Smooth muscle cell (in vitro differentiated cells): ENCODE data around the gene TMEM164. TPM values are rescaled to one million over a fixed set of nuclear protein-coding genes. Genes with fewer than 3 reads are reported as not detected.

Experiments used
- DNase-seq: peaks from one replicate; lab custom pipeline; 2025; ENCODE audit not compliant: unreplicated experiment; lab: John Stamatoyannopoulos, UW
- H2AFZ ChIP-seq: fragments of 200-600 bp; sonication (generic); 2 replicates; pipeline ENCODE4 v1.6.0; 2016; ENCODE audit warnings: antibody characterized with exemption, low read depth, mild to moderate bottlenecking
- H3F3A ChIP-seq: fragments of 200-600 bp; sonication (generic); 2 replicates; pipeline ENCODE4 v1.6.0; 2017; ENCODE audit warnings: antibody characterized with exemption, low read depth
- H3K27ac ChIP-seq: fragments of 200-600 bp; sonication (generic); 2 replicates; pipeline ENCODE4 v1.5.1; 2016; ENCODE audit warnings: low read depth, mild to moderate bottlenecking
- H3K27me3 ChIP-seq: fragments of 200-600 bp; sonication (generic); 2 replicates; pipeline ENCODE4 v1.6.1; 2016; ENCODE audit warnings: low read depth, mild to moderate bottlenecking
- H3K36me3 ChIP-seq: fragments of 200-600 bp; sonication (generic); 2 replicates; pipeline ENCODE4 v1.5.1; 2016; ENCODE audit warnings: low read depth
- H3K4me1 ChIP-seq: fragments of 200-600 bp; sonication (generic); 2 replicates; pipeline ENCODE4 v1.5.1; 2016; ENCODE audit warnings: low read depth
- H3K4me2 ChIP-seq: fragments of 200-600 bp; sonication (generic); 2 replicates; pipeline ENCODE4 v1.6.0; 2016; ENCODE audit warnings: mild to moderate bottlenecking
- H3K4me3 ChIP-seq: fragments of 200-600 bp; sonication (generic); 2 replicates; pipeline ENCODE4 v1.5.1; 2016; ENCODE audit warnings: mild to moderate bottlenecking
- H3K79me2 ChIP-seq: fragments of 200-600 bp; sonication (generic); 2 replicates; pipeline ENCODE4 v1.6.0; 2016; ENCODE audit warnings: low read depth, mild to moderate bottlenecking
- H3K9ac ChIP-seq: fragments of 200-600 bp; sonication (generic); 2 replicates; pipeline ENCODE4 v1.6.0; 2016; ENCODE audit warnings: low read depth
- H3K9me3 ChIP-seq: fragments of 200-600 bp; sonication (generic); replicated peaks from 2 replicates; pipeline ENCODE4 v1.5.1; 2016; ENCODE audit warnings: low read depth
- H4K20me1 ChIP-seq: fragments of 200-600 bp; sonication (generic); 2 replicates; pipeline ENCODE4 v1.6.0; 2016; ENCODE audit warnings: low read depth
- WGBS: methylation state at CpG from one replicate; pipeline ENCODE4 v1.1.7; 2016; ENCODE audit warnings: low lambda C conversion rate; 5-methylcytosine and 5-hydroxymethylcytosine counted together
- polyA plus RNA-seq: library from polyadenylated mRNA; unstranded; fragments of >200 nt; fragmentation: Nextera tagmentation; extraction: Ambion mirVana; gene quantifications from 2 replicates; pipeline ENCODE4 v1.2.1, GENCODE V29; 2016
- total RNA-seq: library from RNA; depleted of rRNA; stranded (reverse); fragments of >200 nt; gene quantifications from 2 replicates; pipeline ENCODE4 v1.2.3, GENCODE V29; 2014
- TF ChIP-seq, protein P1 (sequence below): fragments of 200-600 bp; sonication (generic); IDR thresholded peaks from 2 replicates; pipeline ENCODE4 v1.5.1; 2017; ENCODE audit warnings: borderline replicate concordance, mild to moderate bottlenecking, antibody characterized with exemption; ENCODE audit not compliant: insufficient read depth, poor library complexity, severe bottlenecking

The TMEM164 gene
- total and polyA plus RNA-seq, 2 experiments from 2014 or later = 1.5 to 8.9 TPM

DNA sequence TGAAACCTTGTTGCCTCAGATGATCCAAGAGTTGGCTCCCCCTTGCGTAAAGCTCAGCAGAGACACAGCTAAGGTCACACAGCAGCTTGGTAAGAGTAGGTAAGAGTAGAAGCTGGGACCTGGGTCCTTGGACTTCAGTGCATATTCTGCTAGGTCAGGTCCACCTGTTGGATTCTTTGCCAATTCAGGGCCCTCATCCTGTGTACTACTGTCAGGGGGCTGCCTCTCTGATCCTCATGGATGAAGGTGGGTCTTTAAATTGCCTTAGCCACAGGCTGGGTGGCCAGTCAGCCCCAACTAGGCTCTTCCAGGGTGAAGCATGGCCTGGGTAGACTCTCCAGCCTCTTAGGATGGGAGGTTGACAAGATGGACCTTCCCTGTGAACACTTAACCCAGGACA, 159.2 kb downstream of the TMEM164 start:
- Histone ChIP-seq H3F3A (no peaks in the 10 kb centered on the region), H3K4me2 (no peak overlapping the region), H3K9ac (no peak overlapping the region), H3K27me3 (no peaks in the 10 kb centered on the region), H2AFZ (no peak overlapping the region), H3K9me3 (no peaks in the 10 kb centered on the region), H4K20me1 (no peaks in the 10 kb centered on the region), H3K36me3 (no peaks in the 10 kb centered on the region), H3K27ac (no peak overlapping the region), H3K4me1 (no peaks in the 10 kb centered on the region), H3K4me3 (no peak overlapping the region), H3K79me2 (no peaks in the 10 kb centered on the region)
- no peak for DNase-seq
- 81% methylated on average over 1 of the region's 1 CpG for WGBS
- TF ChIP-seq, protein P1, sequence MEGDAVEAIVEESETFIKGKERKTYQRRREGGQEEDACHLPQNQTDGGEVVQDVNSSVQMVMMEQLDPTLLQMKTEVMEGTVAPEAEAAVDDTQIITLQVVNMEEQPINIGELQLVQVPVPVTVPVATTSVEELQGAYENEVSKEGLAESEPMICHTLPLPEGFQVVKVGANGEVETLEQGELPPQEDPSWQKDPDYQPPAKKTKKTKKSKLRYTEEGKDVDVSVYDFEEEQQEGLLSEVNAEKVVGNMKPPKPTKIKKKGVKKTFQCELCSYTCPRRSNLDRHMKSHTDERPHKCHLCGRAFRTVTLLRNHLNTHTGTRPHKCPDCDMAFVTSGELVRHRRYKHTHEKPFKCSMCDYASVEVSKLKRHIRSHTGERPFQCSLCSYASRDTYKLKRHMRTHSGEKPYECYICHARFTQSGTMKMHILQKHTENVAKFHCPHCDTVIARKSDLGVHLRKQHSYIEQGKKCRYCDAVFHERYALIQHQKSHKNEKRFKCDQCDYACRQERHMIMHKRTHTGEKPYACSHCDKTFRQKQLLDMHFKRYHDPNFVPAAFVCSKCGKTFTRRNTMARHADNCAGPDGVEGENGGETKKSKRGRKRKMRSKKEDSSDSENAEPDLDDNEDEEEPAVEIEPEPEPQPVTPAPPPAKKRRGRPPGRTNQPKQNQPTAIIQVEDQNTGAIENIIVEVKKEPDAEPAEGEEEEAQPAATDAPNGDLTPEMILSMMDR = no peak

DNA sequence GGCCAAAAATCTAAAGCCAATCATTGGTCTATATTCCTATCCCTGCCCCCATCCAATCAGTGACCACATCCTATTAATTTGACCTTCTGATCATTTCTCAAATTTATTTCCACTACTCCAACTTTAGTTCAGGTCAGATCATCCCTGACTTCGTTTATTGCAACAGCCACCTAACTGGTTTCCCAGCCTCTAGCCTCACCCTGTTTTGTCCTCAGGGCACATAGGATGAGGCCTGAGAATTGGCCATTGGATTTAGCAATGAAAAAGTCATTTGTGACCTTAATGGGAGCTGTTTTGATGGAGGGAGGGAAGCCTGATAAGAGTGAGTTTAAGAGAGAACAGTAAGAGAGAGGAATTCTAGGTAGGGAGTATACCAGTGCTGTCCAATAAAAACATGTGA, 160.0 kb downstream of the TMEM164 start:
- no peak for DNase-seq
- no peak overlapping the region for H3K4me3 ChIP-seq
- TF ChIP-seq, protein P1 = no peak
- no peak overlapping the region for H3K4me2 ChIP-seq
- no peak overlapping the region for H3K9ac ChIP-seq
- no peaks in the 10 kb centered on the region for H3K27me3 ChIP-seq
- no peak overlapping the region for H3K27ac ChIP-seq
- no peaks in the 10 kb centered on the region for H3K9me3 ChIP-seq
- H2AFZ ChIP-seq = no peak overlapping the region
- no peaks in the 10 kb centered on the region for H3F3A ChIP-seq
- no peaks in the 10 kb centered on the region for H3K4me1 ChIP-seq
- 26% methylated on average over 1 of the region's 1 CpG for WGBS
- no peaks in the 10 kb centered on the region for H3K79me2 ChIP-seq
- no peaks in the 10 kb centered on the region for H4K20me1 ChIP-seq
- no peaks in the 10 kb centered on the region for H3K36me3 ChIP-seq

DNA sequence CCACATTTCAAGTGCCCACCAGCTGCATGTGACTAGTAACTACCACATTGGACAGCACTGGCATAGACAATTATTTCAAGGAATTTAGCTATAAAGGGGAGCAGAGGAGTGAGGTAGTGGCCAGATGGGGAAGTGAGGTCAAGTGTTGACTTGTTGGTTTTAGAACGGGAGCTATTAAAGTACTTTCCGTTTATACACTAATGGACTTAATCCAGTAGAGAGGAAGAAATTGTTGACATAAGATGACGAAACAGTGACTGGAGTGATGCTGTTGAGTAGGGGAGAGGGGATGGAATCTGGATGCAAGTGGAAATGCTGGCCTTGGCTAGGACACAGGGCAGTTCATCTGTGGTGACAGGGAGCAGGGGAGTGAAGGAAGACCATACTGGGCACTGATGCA, 160.6 kb downstream of the TMEM164 start:
- DNase-seq = no peak
- H3K9me3 ChIP-seq = no peaks in the 10 kb centered on the region
- no peaks in the 10 kb centered on the region for H3K27me3 ChIP-seq
- WGBS = 57% methylated on average over 3 of the region's 3 CpGs
- H3K4me2 ChIP-seq = no peak overlapping the region
- H3F3A ChIP-seq = no peaks in the 10 kb centered on the region
- H3K4me3 ChIP-seq = no peak overlapping the region
- H3K4me1 ChIP-seq = no peaks in the 10 kb centered on the region
- no peak overlapping the region for H3K9ac ChIP-seq
- H3K36me3 ChIP-seq = no peaks in the 10 kb centered on the region
- H4K20me1 ChIP-seq = no peaks in the 10 kb centered on the region
- no peak overlapping the region for H2AFZ ChIP-seq
- TF ChIP-seq, protein P1 = no peak
- H3K27ac ChIP-seq = no peak overlapping the region
- no peaks in the 10 kb centered on the region for H3K79me2 ChIP-seq

DNA sequence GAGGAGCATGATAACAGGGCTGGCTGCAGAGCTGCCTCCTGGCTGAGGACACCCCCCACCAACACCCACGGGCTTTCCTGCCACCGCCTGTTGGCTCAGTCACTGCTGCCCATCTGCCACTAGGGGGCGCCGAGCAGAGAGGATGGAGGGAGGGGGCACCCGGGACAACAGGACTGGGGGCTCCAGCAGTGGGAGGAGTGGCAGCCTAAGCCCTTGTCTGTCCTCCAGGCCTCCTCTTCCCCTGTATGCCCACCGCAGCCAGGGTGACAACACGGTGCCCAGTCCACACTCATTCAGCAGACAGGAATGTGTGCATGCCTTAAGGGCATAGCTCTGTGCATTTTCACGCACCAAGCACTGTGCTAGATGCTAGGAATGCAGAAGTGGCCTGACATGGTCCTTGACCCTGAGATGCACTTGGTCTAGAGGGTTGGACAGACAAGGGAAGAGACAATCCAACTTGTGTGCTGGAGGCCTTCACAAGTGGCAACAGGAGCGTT, 165.1 kb downstream of the TMEM164 start:
- Histone ChIP-seq H3K9ac (no peak overlapping the region), H2AFZ (no peak overlapping the region), H3K4me2 (no peak overlapping the region), H3K4me3 (no peak overlapping the region), H4K20me1 (no peaks in the 10 kb centered on the region), H3K79me2 (no peaks in the 10 kb centered on the region), H3K9me3 (no peaks in the 10 kb centered on the region), H3F3A (no peaks in the 10 kb centered on the region), H3K27me3 (no peaks in the 10 kb centered on the region), H3K4me1 (no peaks in the 10 kb centered on the region), H3K36me3 (no peaks in the 10 kb centered on the region), H3K27ac (no peak overlapping the region)
- no peak for DNase-seq
- TF ChIP-seq, protein P1 = peak; percentile 59
- WGBS = 45% methylated on average over 9 of the region's 9 CpGs
